Esophagus muscularis mucosa (tissue), 4 donors: ENCODE data around the gene CDC42EP3.

Experiments
- CTCF ChIP-seq, 3 experiments: fragments of 200-600 bp in 2 of 3; fragments of 450-650 bp in 1 of 3; sonication (generic) in 2 of 3; IDR thresholded peaks; one replicate each; pipeline ENCODE4 v1.5.1; 2017 to 2019; ENCODE audit warnings: antibody characterized with exemption in 3 of 3, mild to moderate bottlenecking in 2 of 3, moderate library complexity in 1 of 3
- EP300 ChIP-seq: sonication (generic); formaldehyde crosslinking; IDR thresholded peaks from one replicate; pipeline ENCODE4 v1.6.1; 2017; ENCODE audit warnings: antibody characterized with exemption
- POLR2A ChIP-seq: fragments of 450-650 bp; IDR thresholded peaks from one replicate; pipeline ENCODE4 v1.6.1; 2017; ENCODE audit warnings: antibody characterized with exemption, moderate library complexity, mild to moderate bottlenecking, low read depth
- POLR2AphosphoS5 ChIP-seq, 2 donors: sonication (generic); formaldehyde crosslinking; IDR thresholded peaks; one replicate each; pipeline ENCODE4 v1.6.1; 2017; ENCODE audit warnings: antibody characterized with exemption in 2 of 2

GRCh38 chr2:37612382-37612781, 59.1 kb downstream of the CDC42EP3 start:
- TF ChIP-seq CTCF (IDR thresholded peaks at IDR 0.05) (no peak), POLR2A (no peak), EP300 (no peak), POLR2AphosphoS5 (IDR thresholded peaks at IDR 0.05) (no peak)
